ENCODE results near the gene MCC.

The MCC gene

DNA sequence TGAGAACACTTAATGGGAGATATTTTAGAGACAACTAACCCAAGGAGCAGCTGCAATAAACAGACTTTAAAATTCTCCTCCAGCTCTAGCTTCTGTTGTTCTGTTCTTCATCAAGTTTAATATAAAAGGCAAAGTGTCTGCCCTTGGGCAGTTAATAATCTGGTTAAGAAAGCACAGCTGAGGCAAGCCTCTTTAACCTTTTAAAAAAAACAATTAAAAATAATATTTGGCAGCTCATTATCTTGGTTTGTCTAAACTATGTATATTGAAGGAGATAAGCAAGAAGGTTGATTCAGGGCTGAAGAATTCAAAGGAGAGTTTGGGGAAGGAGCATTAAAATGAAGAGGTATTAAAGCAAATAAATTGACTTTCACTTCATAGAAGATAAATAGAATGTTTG, 128.8 kb downstream of the MCC start:
- no peak overlapping the region for H3K27ac ChIP-seq
- POLR2A ChIA-PET (ENCODE audit: low non-redundant PET): no interaction called here
- CTCF ChIA-PET: no interaction called here
- no peak for DNase-seq (ENCODE audit: low spot score)
- TF ChIP-seq, protein P1, sequence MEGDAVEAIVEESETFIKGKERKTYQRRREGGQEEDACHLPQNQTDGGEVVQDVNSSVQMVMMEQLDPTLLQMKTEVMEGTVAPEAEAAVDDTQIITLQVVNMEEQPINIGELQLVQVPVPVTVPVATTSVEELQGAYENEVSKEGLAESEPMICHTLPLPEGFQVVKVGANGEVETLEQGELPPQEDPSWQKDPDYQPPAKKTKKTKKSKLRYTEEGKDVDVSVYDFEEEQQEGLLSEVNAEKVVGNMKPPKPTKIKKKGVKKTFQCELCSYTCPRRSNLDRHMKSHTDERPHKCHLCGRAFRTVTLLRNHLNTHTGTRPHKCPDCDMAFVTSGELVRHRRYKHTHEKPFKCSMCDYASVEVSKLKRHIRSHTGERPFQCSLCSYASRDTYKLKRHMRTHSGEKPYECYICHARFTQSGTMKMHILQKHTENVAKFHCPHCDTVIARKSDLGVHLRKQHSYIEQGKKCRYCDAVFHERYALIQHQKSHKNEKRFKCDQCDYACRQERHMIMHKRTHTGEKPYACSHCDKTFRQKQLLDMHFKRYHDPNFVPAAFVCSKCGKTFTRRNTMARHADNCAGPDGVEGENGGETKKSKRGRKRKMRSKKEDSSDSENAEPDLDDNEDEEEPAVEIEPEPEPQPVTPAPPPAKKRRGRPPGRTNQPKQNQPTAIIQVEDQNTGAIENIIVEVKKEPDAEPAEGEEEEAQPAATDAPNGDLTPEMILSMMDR (conservative IDR thresholded peaks at IDR 0.05; ENCODE audit: low read depth): no peak

DNA sequence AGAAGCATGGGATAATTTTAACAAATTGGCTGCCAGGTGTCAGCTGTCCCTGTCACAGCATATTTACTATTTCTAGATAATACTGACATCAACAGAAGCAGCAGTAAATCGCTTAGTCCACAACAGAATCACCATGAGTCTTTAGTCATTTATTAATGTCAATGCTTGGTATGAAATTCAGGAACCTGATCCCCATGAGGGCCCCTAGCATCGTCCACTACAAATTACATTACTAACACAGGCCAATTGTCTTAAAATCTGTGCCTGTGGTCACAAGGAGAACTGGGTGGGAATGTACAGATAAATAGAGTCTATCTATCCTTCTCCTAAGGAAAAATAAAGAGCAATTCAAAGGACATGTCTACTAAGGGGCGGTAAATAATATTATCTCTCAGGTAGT, 129.6 kb downstream of the MCC start:
- DNase-seq (ENCODE audit: low spot score): no peak
- POLR2A ChIA-PET (ENCODE audit: low non-redundant PET): no interaction called here
- no peak overlapping the region for H3K27ac ChIP-seq
- TF ChIP-seq, protein P1 (conservative IDR thresholded peaks at IDR 0.05; ENCODE audit: low read depth): no peak
- CTCF ChIA-PET: no interaction called here

DNA sequence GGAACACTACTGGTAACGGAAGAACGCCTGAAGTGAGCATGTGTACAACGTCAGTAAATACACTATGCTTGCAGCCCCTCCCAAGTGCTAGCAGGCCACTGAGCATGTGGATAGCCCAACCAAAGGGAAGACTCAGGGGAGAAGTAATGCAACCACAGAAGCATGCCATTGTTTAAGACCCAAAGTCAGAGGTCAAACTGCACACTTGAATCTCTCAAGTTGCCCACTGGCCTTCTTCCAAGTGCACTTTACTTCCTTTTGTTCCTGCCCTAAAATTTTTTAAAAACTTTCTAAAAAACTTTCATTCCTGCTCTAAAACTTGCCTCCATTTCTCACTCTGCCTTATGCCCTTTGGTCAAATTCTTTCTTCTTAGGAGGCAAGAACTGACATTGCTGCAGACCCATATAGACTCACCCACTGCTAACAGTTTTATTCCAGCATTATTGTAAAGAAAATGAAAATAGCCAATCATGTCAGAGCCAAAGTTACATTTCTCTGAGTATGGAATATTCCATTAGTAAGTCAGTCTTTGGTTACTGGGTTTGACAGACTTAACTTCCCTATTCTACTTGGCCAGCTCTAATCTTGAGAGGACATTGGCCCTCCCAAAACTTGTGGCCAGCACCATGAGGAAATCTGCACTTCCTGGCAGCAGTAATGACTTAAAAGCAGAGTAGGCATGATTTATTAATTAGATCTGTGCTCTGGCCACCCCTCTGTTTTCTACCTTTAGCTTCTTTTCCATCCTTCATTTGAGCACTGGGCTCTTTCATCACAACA, 130.4 kb downstream of the MCC start:
- TF ChIP-seq, protein P1 (conservative IDR thresholded peaks at IDR 0.05; ENCODE audit: low read depth): no peak
- ChIA-PET CTCF (interaction anchor here (1.5 kb wide), 1 partner anchor 153 kb away, joined by 3 read pairs; no protein-coding TSS in a partner anchor), POLR2A (ENCODE audit: low non-redundant PET) (no interaction called here)
- H3K27ac ChIP-seq: no peak overlapping the region
- no peak for DNase-seq (ENCODE audit: low spot score)

DNA sequence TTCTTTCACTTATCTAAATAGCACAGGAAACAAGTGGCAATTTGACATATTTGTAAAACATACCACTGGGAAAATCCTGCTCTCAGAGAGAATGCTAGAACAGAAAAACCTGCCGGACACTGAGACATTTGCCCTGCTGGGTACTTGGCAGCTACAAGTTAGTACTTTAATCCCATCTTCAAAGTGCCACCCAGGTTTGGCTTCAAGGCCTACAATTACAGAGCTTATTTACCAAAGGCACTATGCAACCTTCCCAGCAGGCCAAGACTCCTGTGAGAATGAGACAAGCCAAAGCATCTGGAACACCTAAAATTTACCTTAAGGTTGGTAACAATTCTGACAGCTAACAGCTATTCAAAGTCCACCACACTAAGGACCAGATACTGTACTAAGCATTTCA, 131.8 kb downstream of the MCC start:
- no peak for DNase-seq (ENCODE audit: low spot score)
- TF ChIP-seq, protein P1 (conservative IDR thresholded peaks at IDR 0.05; ENCODE audit: low read depth): no peak
- CTCF ChIA-PET: interaction anchor here (1.2 to 1.5 kb wide), 2 partner anchors 23 to 155 kb away, joined by 3 to 4 read pairs; no protein-coding TSS in a partner anchor
- POLR2A ChIA-PET (ENCODE audit: low non-redundant PET): no interaction called here
- H3K27ac ChIP-seq: no peak overlapping the region

DNA sequence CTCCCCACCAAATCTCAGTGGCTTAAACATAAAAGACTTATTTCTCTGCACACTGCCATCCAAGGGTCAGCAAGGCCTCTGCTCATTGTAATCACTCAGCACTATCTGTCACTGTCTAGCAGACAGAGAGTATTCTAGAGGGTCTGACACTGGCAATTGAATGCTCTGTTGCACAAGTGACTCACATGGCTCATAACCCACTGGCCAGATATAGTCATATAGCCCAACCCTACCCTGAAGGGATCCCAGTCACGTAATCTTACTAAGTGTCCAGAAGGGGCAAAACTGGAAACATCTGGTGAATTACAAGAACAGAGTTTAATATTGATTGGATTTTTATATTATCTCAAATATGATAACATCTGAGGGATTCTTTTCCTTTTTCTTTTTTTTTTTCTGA, 134.2 kb downstream of the MCC start:
- DNase-seq (ENCODE audit: low spot score): peak; percentile 41
- ChIA-PET POLR2A (ENCODE audit: low non-redundant PET) (no interaction called here), CTCF (interaction anchor here (0.6 kb wide), 1 partner anchor 221 kb away, joined by 3 read pairs; no protein-coding TSS in a partner anchor)
- TF ChIP-seq, protein P1 (conservative IDR thresholded peaks at IDR 0.05; ENCODE audit: low read depth): no peak
- no peak overlapping the region for H3K27ac ChIP-seq

DNA sequence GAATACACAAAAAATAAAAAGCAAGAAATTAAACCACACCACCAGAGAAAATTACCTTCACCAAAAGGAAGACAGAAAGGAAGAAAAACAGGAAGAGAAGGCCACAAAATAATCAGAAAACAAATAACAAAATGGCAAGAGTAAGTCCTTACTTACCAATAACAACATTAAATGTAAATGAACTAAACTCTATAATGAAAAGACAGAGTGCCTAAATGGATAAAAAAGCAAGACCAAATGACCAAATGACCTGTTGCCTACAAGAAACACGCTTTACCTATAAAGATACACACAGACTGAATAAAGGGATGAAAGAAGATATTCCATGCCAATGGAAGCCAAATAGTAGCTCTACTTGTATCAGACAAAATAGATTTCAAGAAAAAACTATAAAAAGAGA, 140.7 kb downstream of the MCC start:
- TF ChIP-seq, protein P1 (conservative IDR thresholded peaks at IDR 0.05; ENCODE audit: low read depth): no peak
- CTCF ChIA-PET: interaction anchor here (0.7 kb wide), 1 partner anchor 31 kb away, joined by 4 read pairs; no protein-coding TSS in a partner anchor
- DNase-seq (ENCODE audit: low spot score): no peak
- no peak overlapping the region for H3K27ac ChIP-seq
- POLR2A ChIA-PET (ENCODE audit: low non-redundant PET): no interaction called here
